ENCODE results near the gene DCTPP1.
"Not testable (repeated sequence)": the region's sequence is repeated elsewhere in the genome, so short reads cannot be mapped to it uniquely, and the experiment has no call there.

The DCTPP1 gene

GRCh38 chr16:30413112-30413806 is 16.6 kb downstream of the DCTPP1 start:
- no peak for DNase-seq (ENCODE audit: low read depth)

DNA sequence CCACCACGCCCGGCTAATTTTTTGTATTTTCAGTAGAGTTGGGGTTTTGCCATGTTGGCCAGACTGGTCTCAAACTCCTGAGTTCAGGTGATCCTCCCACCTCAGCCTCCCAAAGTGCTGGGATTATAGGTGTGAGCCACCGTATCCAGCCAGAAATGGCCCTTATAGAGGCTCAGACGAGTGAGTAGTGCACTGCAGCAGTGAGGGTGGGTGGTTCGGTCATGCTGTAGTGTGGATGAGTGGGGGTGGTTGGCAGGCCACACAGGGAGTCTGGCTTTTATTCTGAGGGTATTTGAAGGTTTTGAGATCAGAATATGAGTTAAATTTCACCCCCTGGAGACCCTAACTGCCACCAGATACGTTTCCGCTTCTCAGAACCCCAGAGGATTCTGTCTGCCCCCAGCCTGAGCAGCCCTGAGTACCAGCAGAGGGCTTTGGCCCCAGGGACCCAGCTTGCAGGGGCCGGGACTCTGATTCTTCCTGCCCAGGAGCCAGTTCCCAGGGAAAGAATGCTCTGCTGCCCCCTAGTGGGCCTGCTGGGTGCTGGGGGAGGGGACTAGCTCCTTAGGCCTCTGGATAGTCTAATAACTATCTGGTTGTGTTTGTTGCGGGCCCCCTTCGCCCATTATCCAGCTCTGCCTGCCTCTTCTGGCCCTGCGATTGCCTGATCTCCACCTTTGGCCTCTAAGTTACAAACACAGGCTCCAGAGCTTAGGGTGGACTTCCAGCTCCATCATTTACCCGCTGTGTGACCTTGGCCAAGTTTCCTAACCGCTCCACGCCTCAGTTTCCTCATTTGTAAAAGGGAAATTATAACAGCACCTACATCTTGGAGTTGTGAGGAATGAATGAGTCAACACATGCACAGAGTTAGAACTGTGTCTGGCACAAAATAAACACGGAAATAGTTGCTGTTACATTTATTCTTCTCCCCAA is 20.4 kb downstream of the DCTPP1 start:
- peak; percentile 76 for DNase-seq (ENCODE audit: low read depth)

- no peak for DNase-seq (ENCODE audit: low read depth)
Observed at GRCh38 chr16:30407804-30408534, 21.9 kb downstream of the DCTPP1 start.

DNA sequence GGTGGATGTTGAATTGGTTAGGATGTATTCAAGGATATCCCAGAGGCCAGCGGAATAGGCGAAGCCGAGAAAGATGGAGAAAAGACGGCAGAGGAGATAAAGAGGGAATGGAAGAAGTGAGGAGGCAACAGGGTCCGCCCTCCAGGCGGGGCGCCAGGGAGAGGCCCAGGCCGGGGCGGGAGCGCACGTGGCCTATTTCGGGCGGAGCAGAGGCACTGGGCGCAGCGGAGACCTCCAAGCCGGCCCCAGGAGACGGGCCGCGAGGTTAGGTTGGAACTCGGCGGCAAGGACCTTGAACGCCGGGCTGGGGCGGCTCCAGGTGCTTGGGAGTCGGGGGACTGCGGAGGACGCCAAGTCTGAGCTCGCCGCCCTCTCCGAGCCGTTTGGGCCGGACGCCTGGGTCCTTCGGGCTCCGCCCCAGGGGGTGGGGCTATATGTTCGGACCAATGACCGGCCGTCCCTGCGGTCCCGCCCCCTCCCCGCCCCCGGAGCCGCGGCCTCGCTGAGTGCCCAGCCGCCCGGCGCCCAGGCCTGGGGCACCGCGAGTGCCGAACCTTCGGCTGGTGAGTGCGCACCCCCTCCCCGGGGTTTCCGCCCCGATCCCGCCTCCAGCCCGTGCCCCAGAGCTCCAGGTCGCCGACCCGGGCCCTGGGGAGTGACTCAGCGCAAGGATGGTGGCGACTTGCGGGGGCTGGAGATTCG is 22.6 kb downstream of the DCTPP1 start, which contains the start of gene ZNF771:
Gene ZNF771 (plus strand): TSS at position 505 of the 702 bp plus-strand sequence. CDS start 448 bp downstream, outside the sequence.
- peak; percentile 77 for DNase-seq (ENCODE audit: low read depth)

GRCh38 chr16:30406795-30407101 is 23.1 kb downstream of the DCTPP1 start:
- no peak for DNase-seq (ENCODE audit: low read depth)

GRCh38 chr16:30401768-30402425 is 27.9 kb downstream of the DCTPP1 start:
- no peak for DNase-seq (ENCODE audit: low read depth)

DNA sequence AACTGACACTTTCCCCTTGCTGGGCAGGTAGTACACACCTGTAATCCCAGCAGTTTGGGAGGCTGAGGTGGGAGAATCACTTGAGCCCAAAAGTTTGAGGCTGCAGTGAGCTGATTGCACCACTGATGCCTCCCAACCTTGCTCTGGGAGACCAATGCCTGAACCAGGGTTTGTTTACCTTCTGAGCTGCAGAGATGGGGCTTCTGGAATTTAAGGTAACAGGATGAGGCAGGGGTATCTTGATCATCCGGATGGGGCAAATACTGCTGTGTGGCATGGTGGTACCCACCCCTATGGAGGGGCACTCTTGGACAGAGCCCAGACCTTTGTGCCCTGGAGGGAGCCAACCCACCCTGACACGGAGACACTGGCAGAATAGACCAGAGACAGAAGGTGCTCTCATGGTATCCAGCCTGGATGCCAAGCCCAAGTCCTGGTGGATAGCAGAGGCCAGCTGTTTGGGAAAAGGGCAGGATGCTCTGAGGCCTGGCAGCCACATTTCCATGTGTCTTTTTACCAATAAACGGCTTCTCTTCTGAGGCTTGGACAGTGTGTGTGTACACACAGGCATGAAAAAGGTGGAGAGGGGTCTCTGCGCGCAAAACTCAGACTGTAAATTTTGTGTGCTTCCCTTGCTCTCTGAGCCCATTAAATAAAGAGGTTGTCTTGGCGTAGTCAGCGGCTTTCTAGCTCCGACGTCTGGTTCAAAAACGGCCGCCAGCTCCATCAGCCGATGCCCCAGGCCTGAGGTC is 30.2 kb downstream of the DCTPP1 start:
- no peak for DNase-seq (ENCODE audit: low read depth)

DNA sequence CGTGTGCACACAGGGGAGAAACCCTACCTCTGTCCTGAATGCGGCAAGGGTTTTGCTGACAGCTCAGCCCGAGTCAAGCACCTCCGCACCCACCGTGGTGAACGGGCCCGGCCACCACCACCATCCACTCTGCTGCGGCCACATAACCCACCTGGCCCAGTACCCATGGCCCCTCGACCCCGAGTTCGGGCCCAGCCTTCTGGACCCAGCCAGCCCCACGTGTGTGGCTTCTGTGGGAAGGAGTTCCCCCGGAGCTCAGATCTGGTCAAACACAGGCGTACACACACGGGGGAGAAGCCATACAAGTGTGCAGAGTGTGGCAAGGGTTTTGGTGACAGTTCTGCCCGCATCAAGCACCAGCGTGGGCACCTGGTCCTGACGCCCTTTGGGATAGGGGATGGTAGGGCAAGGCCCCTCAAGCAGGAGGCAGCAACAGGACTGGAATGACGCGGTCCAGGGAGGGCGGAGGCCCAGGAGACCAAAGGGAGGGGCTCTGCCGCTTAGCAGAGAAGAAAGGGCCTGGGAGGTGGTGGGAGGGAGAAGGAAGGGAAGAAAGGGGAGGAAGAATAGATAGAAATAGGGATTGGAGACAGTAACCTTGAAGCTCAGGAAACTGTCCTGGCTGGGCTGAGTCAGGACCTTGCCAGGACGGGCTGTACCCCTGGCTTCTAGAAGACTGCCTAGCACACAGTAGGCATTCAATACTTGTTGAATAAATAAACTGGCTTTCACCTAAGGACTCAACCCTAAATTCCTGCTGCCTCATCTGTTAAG is 31.0 kb downstream of the DCTPP1 start:
- DNase-seq (ENCODE audit: low read depth), result no peak

DNA sequence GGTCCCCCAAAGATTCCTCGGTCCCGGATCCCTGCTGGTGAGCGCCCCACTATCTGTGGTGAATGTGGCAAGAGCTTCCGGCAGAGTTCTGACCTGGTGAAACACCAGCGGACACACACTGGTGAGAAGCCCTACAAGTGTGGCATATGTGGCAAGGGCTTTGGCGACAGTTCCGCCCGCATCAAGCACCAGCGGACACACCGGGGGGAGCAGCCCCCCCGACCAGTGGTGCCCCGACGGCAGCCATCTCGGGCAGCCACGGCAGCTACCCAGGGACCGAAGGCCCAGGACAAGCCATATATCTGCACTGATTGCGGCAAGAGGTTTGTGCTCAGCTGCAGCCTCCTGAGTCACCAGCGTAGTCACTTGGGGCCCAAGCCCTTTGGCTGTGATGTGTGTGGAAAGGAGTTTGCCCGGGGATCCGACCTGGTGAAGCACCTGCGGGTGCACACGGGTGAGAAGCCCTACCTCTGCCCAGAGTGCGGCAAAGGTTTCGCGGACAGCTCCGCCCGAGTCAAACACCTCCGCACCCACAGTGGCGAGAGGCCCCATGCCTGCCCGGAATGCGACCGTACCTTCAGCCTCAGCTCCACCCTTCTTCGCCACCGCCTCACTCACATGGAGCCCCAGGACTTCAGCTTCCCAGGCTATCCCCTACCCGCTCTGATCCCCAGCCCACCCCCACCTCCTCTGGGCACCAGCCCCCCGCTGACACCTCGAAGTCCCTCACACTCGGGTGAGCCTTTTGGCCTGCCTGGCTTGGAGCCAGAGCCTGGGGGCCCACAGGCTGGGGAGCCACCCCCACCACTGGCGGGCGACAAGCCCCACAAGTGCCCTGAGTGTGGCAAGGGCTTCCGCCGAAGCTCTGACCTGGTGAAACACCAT is 31.8 kb downstream of the DCTPP1 start:
- no peak for DNase-seq (ENCODE audit: low read depth)

- no peak for DNase-seq (ENCODE audit: low read depth)
Observed at GRCh38 chr16:30397056-30397455, 32.8 kb downstream of the DCTPP1 start.

DNA sequence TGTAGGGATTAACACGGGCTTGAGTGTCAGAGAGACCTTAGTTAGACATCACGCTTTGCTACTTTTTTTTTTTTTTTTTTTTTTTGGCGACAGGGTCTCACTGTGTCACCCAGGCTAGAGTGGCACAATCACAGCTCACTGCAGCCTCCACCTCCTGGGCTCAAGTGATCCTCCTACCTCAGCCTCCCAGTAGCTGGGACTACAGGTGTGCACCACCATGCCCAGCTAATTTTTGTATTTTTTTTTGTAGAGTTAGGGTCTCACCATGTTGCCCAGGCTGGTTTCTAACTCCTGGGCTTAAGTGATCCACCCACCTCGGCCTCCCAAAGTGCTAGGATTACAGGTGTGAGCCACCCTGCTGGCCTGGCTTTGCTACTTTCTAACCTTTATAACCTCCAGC is 33.2 kb downstream of the DCTPP1 start:
- not testable (repeated sequence) for DNase-seq (ENCODE audit: low read depth)

DNA sequence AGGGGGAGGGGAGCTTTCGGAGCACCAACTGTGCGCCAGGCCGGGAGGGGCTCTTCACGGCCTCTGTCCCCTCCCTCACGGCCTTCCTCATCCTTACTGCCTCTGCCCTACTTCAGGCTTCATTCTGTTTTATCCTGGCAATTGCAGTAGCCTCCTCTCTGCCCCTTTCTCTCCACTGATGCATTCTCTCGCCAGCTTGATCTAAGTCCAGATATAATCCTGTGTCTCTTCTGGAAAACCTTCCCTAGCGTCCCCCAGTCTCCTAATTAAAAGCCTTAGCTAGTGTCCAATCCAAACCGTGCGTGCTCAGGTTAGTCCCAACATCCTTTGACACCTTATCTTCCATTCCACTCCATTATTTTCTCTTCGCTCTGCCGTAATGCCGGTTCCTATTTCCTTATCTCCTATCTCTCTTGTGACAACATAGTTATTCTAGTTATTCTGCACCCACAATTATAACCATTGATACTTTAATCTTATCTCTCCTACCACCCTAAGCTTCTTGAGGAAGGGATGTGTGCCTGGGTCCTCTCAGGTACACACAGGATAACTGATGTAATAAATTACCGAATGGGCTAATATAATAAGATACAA is 33.7 kb downstream of the DCTPP1 start:
- no peak for DNase-seq (ENCODE audit: low read depth)

- no peak for DNase-seq (ENCODE audit: low read depth)
Observed at GRCh38 chr16:30395155-30395991, 34.5 kb downstream of the DCTPP1 start, which contains the start of gene ZNF48. Gene ZNF48 (plus strand): TSS chr16:30395420. CDS start chr16:30395795, 375 bp downstream.

DNA sequence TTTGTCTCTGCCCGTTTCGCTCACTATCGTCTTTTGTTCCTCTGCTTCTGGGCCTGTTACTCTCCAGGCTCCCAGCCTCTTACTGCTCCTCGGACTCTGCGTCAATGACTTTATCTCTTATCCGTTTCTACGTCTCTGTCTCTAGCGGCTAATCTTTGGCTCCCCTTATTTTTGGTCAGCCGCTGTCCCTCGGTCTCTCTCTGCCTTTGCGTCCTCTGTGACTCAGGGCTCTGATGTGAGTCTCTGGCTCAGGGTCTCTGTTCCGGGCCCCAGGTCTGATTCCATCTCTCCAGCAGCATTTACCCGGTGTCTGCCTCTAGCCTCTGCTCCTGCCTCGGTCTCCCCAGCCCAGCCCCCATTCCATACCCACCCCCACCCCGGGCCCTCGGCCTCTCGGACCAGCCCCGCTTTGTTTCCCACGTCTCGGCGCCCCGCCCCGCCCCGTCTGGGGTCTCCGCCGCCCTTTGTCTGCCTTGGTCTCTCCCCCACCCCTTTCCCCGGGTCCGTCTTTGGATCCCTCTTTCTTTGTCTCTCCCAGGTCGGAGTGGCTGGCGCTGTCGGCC is 35.2 kb downstream of the DCTPP1 start:
- no peak for DNase-seq (ENCODE audit: low read depth)

GRCh38 chr16:30383521-30383920 is 46.3 kb downstream of the DCTPP1 start:
- no peak for DNase-seq (ENCODE audit: low read depth)

DNA sequence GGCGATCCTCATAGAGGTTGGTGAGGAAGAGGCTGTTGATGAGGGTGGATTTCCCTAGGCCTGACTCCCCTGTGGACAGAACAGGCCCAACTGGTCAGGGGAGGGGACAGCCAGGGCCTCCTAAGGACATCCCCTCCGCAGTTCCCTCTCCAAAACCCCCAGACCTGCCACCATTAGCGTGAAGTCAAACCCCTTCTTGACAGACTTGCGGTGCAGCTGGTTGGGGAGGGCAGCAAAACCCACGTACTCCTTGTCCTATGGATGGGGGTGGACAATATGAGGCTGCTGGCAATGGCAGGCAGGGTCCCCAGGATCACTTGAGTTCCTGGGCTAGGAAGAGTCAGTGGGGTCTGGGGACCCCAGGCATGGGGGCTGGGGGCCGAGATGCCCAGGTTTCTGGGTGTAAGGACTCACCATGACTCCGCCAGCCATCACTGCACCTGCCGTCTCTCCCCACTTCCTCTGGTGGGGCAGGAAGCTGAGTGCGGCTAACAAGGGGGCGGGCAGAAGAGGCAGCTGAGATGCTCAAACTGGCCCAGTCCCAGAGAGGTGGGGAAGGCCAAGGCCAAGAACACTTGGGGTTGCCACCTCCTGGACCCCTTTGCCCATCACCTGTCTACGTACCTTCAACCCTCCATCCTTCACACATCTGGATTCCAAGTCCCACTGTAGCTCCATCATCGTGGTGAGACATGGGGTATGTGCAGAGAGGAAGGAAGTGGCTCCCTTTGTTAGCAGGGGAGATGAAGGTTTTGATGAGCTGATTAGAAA is 47.5 kb downstream of the DCTPP1 start, which contains the start of gene SEPTIN1:
Gene SEPTIN1 (minus strand): TSS at position 451 of the 771 bp plus-strand sequence. CDS start 19 bp downstream, at position 432.
- peak; percentile 67 for DNase-seq (ENCODE audit: low read depth)

Data from T-helper 22 cell (primary cell).